GM19372 (cell line): ENCODE results near the gene BCAS4.
"Not testable (repeated sequence)": the region's sequence is repeated elsewhere in the genome, so short reads cannot be mapped to it uniquely, and the experiment has no call there.

Experiments used
- ATAC-seq: cut with Tn5 transposase; IDR thresholded peaks from one replicate; pipeline ENCODE4 v1.9.1; 2021; ENCODE audit warnings: mild to moderate bottlenecking, low read depth, moderate library complexity; ENCODE audit not compliant: unreplicated experiment

BCAS4 gene

GRCh38 chr20:50872560-50873425 is 77.9 kb downstream of the BCAS4 start:
- ATAC-seq = no peak

GRCh38 chr20:50873585-50873984 is 78.7 kb downstream of the BCAS4 start:
- ATAC-seq = no peak

GRCh38 chr20:50874111-50874757 is 79.4 kb downstream of the BCAS4 start:
- ATAC-seq = no peak

- no peak for ATAC-seq
Measured at GRCh38 chr20:50874758-50875665, 80.2 kb downstream of the BCAS4 start.

GRCh38 chr20:50876063-50876685 is 81.3 kb downstream of the BCAS4 start:
- no peak for ATAC-seq

DNA sequence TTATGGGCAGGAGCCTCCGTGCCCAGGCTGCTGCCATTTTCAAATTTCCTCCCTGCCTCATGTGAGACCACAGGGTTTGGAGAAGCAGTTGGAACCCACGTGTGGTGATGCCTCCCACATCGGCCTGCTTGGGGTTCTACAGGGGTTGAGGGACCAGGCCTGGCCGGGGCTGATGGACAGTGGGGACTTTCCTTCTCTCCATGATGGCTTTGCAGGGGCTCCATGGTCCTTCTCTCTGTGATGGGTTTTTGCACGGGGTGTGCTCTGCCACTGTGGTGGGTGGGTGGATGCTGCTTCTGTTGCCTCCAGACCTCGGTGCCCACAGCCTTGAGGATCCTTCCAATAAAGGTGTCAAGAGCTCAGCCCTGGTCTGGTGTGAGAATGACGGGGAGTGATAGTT is 82.0 kb downstream of the BCAS4 start:
- ATAC-seq = no peak

DNA sequence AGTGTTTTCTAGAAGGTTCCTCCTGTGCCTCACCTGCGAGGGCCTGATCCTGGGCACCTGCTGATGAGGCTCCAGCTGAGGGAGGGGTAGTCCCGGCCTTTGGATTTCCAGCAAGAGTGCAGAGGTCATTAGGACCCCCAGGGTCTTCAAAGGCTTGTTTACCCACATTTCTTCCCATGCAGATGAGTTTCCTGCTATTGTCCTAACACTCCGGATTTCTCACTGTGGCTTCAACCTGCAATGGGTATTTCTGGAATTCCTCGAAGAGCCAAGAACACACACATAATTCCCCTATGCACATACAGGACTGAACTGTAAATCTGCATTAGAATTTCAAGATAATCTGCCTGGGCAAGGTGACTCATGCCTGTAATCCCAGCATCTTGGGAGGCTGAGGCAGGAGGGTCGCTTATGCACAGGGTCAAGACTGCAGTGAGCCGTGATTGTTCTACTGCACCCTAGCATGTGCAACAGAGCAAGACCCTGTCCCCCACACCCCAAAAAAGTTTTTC is 82.4 kb downstream of the BCAS4 start:
- ATAC-seq = no peak

- ATAC-seq = no peak
Measured at GRCh38 chr20:50879649-50880550, 85.0 kb downstream of the BCAS4 start.

DNA sequence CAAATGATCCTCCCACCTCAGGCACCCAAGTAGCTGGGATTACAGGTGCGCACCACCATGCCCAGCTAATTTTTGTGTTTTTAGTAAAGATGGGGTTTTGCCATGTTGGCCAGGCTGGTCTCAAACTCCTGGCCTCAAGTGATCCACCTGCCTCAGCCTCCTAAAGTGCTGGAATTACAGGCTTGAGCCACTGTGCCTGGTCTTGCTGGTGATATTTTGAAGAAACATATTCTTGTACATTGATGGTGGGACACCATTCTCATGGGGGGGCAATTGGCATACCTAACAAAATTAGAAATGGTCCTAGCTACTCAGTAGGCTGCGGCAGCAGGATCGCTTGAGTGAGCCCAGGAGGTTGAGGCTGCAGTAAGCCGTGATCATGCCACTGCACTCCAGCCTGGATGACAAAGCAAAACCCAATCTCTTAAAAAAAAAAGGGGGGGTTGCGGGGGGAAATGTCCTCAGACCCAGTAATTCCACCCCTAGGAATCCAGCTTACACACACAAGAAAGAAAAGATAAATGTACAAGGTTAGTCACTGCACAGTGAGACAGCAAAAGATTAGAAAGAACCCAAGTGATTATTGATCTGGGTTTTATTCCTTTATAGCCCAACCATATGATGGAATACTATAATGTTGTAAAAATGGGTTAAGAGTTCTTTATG is 87.0 kb downstream of the BCAS4 start:
- ATAC-seq = not testable (repeated sequence)

DNA sequence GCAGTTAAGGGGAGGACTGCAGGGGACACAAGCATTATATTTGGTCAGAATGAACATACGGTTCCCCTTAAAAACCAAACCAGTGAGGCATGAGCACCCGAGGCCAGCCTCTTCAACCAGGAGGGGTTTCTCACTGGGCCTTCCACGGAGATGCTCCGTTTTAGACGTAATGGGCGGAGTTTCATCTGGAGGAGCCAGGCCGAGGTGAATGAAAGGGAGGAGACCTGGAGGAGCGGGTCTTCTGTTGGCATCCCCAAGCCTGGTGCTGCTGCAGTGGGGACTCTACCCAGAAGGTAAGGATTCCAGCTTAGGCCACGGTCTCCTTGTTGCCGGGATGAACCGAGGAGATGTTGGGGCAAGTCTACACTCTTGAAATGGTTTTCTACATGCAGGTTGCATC is 89.0 kb downstream of the BCAS4 start:
- no peak for ATAC-seq

- ATAC-seq = no peak
Measured at GRCh38 chr20:50885068-50885467, 90.2 kb downstream of the BCAS4 start.

- ATAC-seq = no peak
Measured at GRCh38 chr20:50885781-50886180, 90.9 kb downstream of the BCAS4 start.

DNA sequence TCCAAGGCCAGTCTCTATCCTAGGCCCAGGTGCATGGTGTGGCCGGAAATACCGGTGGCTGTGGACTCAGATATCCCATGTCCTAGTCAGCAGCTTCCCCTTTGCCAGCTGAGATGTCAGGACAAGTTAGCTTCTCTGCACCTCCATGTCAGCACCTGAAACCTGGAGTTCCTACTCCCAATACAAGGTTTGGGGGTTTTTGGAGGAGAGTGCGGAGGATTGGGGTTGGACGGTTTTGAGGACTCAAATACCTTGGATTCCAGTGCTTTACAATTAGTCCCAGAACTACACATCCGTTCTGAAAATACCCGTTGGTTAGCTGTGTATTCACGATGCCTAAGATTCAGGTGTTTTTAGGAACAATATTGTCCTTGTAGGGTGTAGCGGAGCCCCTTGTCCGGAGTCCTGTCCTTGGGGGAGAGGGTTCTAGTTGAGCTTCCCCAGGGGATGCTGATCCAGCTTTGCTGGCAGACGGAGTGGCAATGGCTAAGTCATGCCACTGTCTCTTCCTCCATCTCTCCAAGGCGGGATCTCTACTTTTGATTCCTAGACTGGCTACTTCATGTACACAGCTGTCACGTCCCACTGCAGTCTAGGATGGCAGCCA is 91.4 kb downstream of the BCAS4 start:
- ATAC-seq = no peak

DNA sequence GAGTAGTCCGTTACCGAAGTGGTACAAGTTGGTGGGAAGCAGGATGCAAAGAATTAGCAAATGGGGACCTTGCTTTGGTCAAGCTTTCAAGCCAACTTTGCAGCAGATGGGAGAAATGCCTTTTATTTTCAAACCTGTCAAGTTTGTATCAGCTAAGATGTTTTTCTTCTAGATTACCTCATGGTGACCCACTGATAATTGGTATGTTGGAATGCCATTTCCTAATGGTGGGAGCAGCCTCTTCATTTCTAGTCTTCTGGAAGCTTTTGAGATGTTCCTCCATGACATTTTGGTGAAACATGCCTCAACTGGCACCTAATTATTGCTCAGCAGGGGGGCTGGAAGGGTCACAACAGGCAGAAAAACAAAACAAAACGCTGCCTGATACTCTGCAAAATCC is 92.7 kb downstream of the BCAS4 start:
- no peak for ATAC-seq

- ATAC-seq = no peak
Measured at GRCh38 chr20:50891138-50891537, 96.3 kb downstream of the BCAS4 start.

- ATAC-seq = no peak
Measured at GRCh38 chr20:50892394-50892793, 97.5 kb downstream of the BCAS4 start.

GRCh38 chr20:50893620-50894019 is 98.8 kb downstream of the BCAS4 start:
- ATAC-seq = no peak

DNA sequence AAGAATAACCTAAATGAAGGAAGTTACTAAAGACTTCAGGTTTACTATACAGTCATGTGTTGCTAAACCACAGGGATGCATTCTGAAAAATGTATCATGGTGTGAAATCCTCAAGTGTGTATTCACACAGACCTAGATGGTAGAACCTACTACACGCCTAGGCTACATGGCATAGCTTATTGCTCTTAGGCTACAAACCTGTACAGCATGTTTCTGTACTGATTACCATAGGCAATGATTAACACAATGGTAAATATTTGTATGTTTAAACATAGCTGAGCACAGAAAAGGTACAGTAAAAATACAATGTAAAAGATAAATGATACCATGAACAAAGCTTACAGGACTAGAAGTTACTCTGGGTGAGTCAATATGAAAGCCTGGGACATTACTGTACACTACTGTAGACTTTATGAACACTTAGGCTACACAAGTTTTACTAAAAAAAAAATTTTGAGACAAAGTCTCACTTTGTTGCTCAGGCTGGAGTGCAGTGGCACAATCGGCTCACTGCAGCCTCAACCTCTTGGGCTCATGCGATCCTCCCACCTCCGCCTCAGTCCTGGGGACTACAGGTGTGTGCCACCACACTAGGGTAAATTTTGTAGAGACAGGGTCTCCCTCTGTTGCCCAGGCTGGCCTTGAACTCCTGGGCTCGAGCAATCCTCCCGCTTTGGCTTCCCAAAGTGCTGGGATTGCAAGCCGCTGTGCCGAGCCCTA is 100.4 kb downstream of the BCAS4 start:
- ATAC-seq = no peak
